NT2/D1 (cell line): ENCODE measurements around the gene ZBBX.

ENCODE experiments used
- YY1 ChIP-seq: IDR thresholded peaks from 2 replicates; pipeline ENCODE4 v1.6.1; 2011; ENCODE audit not compliant: insufficient read length, insufficient read depth
- ZNF274 ChIP-seq: IDR thresholded peaks from 2 replicates; pipeline ENCODE4 v1.6.1; 2011; ENCODE audit warnings: mild to moderate bottlenecking, low read depth, low read length

- no peak for TF ChIP-seq YY1
- TF ChIP-seq ZNF274: no peak
These were observed 177.0 kb downstream of the ZBBX start for GRCh38 chr3:167203062-167203461.
